ENCODE data around the gene DPP6.

DNA sequence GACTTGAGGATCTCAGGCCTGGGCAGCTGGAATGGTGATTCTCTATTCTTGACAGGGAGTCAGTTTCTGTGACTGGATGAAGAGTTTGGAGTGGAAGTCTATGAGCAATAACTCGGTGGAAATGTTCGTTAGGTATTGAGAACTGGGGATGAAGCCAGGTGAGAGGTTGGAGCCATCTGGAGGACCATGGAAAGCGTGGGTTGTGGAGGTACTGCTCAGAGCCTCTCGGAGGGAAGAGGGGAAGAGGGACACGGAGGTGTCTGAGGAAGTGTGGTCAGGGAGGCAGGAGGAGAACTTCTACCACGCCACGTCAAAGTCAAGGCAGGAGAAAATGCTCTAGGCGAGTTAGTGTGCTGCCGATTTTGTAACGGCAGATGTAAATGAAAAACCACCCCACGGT, 430.7 kb downstream of the DPP6 start:
- TF ChIP-seq POLR2A (IDR thresholded peaks at IDR 0.05; ENCODE audit: low read length) (no peak), GATA1 (IDR thresholded peaks at IDR 0.05; ENCODE audit: low read depth, low read length) (no peak)
